H1 (cell line): Measurements from ENCODE around the gene HES3. TPM values are rescaled to one million over a fixed set of nuclear protein-coding genes. Genes with fewer than 3 reads are reported as not detected.

Experiments used
- BRCA1 ChIP-seq: IDR thresholded peaks from 2 replicates; pipeline ENCODE4 v1.6.1; 2012; ENCODE audit warnings: low read depth, low read length, improper control_type of control experiment
- CBX5 ChIP-seq: fragments of 300-800, 300-1000 bp; sonication (generic); IDR thresholded peaks from 2 replicates; pipeline ENCODE4 v1.7.1; 2016; ENCODE audit warnings: antibody characterized with exemption, low read length, low read depth
- EP300 ChIP-seq, 2 experiments: IDR thresholded peaks; 1 replicate in 1 of 2; 2 replicates in 1 of 2; pipeline ENCODE4 v1.6.1; 2011 to 2012; ENCODE audit warnings: low read depth in 2 of 2, low read length in 2 of 2, mild to moderate bottlenecking in 2 of 2, borderline replicate concordance in 1 of 2, inconsistent platforms in 1 of 2, moderate library complexity in 1 of 2
- GABPA ChIP-seq: IDR thresholded peaks from 2 replicates; pipeline ENCODE4 v1.6.1; 2011; ENCODE audit warnings: mild to moderate bottlenecking, low read length, moderate library complexity, borderline replicate concordance; ENCODE audit not compliant: insufficient read depth
- MAFK ChIP-seq: IDR thresholded peaks from 2 replicates; pipeline ENCODE4 v1.6.1; 2012; ENCODE audit warnings: low read depth, mild to moderate bottlenecking, improper control_type of control experiment, low read length
- RFX5 ChIP-seq: IDR thresholded peaks from 2 replicates; pipeline ENCODE4 v1.6.1; 2011; ENCODE audit warnings: low read depth, low read length, improper control_type of control experiment, borderline replicate concordance
- SRF ChIP-seq: IDR thresholded peaks from 2 replicates; pipeline ENCODE4 v1.6.1; 2011; ENCODE audit warnings: mild to moderate bottlenecking, low read depth, low read length, moderate library complexity
- polyA plus RNA-seq, 7 experiments: library from polyadenylated mRNA; depleted of rRNA in 3 of 7; stranded (reverse) in 5 of 7; unstranded in 2 of 7; fragments of >200 nt in 5 of 7; fragments of 200-250 nt in 2 of 7; gene quantifications; 1 replicate in 5 of 7; 2 replicates in 1 of 7; 4 replicates in 1 of 7; pipeline versions ENCODE4 v1.2.1 to v1.2.3, GENCODE V29; 2011 to 2013; ENCODE audit warnings: missing spikeins in 2 of 7, mixed read lengths in 2 of 7
- total RNA-seq: library from RNA; stranded (reverse); fragmentation: NEBNext Ultra II Directional; extraction: Animal tissue kit (Norgen Biotek cat#: 25700); gene quantifications from 2 replicates; pipeline ENCODE4 v1.2.1, GENCODE V29; 2021

HES3 gene
- total and polyA plus RNA-seq, 2 of the 8 experiments (the other 6 are each of a cell fraction or from before 2014, with no cell fraction given): 38.8 to 54.3 TPM

DNA sequence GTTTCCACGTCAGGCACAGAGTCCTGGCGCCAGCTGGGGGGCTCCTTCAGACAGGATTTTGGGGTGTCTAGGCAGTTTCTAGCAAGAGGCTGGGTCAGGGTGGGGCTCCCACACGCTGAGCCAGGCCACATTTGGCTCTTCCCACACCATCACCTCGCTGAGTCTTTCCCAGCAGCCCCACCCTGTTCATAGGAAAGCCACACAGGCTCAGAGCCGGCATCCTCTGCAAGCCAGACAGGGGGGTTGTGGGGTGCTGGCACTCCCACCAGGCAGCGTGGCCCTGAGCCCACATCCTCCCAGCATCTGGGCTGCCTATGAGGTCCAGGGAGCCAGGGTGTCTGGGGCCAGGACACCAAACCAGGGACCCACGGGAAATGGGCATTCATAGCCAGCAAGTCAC, 19.7 kb downstream of the HES3 start (continued):
- TF ChIP-seq RFX5: no peak
- no peak for TF ChIP-seq GABPA
- TF ChIP-seq CBX5: no peak
- TF ChIP-seq MAFK: no peak
- no peak for TF ChIP-seq SRF
- TF ChIP-seq BRCA1: no peak
- TF ChIP-seq EP300 (IDR thresholded peaks at IDR 0.05; ENCODE audit: borderline replicate concordance in 1 of 2, low read depth in 2 of 2, low read length in 2 of 2): no peak
